HG03439 (cell line): ENCODE results near the gene ARL5B.

Experiments used
- ATAC-seq: cut with Tn5 transposase; IDR thresholded peaks from one replicate; pipeline ENCODE4 v1.9.1; 2021; ENCODE audit warnings: mild to moderate bottlenecking, moderate library complexity; ENCODE audit not compliant: unreplicated experiment

ARL5B gene

GRCh38 chr10:18658271-18659124, 733 bp upstream of the ARL5B start:
- ATAC-seq = peak; percentile 8

GRCh38 chr10:18659819-18660535, 746 bp downstream of the ARL5B start:
- ATAC-seq = peak; percentile 30

GRCh38 chr10:18660816-18661431, 1.7 kb downstream of the ARL5B start:
- ATAC-seq = no peak

GRCh38 chr10:18664841-18665478, 5.7 kb downstream of the ARL5B start:
- ATAC-seq = no peak

GRCh38 chr10:18665815-18666558, 6.8 kb downstream of the ARL5B start:
- ATAC-seq = no peak

- no peak for ATAC-seq
Measured at GRCh38 chr10:18666810-18667209, 7.6 kb downstream of the ARL5B start.

DNA sequence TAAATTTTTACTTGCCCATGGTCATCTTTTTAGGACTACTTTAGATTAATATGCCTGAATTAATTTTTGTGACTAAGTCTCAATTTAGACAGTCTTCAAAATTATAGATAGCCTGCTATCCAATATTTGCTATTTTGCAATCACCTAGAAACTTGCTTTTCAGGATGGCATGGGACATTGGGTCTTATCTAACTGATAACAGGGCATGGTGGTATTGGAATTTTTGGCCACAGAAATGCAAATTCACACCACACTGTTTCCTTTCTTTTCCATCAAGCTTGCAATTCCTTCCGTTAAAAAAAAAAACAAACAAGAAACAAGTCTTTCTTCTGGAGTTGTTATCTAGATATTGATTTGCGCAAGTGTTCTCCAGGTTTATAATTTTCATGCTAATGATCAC, 8.8 kb downstream of the ARL5B start:
- ATAC-seq = no peak

DNA sequence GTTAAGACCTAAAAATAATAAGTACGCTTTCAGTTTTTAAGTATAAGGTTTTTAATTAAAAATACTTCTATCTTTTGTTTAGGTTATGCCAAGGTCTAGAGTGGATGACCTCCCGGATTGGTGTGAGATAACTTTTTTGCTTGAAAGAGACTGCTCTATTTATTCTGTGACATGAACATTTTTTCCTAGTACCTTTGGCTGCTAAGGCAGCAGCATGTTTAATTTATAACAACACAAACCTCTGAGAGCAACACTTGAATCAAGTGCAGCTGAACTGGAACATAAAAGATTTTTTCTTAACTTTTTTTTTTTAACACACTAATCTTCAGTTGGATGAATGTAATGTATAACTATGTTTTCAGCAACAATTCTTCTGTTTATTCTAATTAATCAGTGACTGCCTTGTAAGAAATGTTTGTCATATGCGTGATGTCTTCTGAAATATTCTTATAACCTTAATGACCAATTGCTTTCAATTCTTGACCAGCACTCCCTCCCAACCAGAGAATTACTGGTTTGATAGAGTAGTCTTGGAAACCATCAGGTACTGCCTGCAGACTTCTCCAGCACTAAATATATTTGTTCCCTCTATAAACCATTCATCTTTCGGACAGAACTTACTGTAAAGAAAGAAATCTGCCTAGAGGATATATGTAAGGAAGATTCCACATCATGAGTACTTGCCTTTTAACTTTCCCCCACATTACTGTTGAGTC, 16.0 kb downstream of the ARL5B start:
- no peak for ATAC-seq

DNA sequence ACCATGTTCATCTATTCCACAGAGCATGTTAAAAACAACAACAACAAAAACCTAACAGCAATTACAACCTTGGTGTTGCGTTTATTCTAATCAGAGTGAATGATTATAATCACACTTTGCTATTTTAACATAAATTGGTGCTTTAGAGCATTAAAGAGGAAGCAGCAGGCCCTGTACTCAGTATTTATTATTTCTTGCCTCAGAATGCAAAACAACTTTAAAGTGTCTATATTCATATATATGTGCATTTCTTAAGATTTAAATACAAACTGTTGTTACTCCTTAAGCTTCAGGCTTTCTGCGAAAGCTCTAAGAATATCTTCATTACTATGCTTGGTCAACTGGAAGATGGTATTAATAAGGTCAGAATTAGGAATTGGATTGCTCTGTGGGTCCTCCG, 21.5 kb downstream of the ARL5B start:
- no peak for ATAC-seq

DNA sequence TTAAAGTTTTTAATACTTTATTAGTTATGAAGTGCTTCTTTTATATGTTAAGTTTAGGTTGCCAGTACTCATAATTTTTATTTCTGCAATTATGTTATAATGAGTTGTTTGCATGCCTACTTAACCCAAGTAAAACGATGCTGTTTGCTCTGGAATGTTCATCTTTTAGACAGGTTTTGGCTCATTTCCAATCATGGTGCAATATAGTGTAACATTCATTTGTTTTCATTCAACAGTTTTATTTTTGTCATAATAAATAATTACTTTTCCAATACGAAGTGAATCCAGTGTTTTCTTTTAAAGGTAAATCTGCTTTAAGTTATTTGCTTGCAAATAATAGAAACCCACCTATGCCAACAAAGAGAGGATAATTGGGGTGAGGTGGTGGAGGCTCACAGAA, 22.1 kb downstream of the ARL5B start:
- no peak for ATAC-seq

GRCh38 chr10:18681971-18682411, 22.8 kb downstream of the ARL5B start:
- ATAC-seq = no peak

DNA sequence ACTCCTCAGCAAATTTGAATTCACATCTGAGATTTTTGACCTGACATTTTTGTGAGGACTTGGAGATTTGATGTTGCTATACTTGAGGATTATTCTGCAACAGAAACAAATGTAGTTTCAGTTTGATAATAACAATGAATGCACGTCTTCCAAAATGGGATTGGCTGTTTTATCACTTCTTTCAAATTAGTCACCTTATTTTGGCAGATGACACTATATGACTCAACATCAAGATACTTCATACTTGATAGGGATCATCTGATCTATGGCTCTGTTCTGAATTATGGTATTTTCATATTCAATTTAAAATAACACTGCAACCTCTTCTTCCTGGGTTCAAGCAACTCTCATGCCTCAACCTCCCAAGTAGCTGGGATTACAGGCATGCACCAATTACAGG, 24.2 kb downstream of the ARL5B start:
- no peak for ATAC-seq

- no peak for ATAC-seq
Measured at GRCh38 chr10:18684416-18684815, 25.2 kb downstream of the ARL5B start.

DNA sequence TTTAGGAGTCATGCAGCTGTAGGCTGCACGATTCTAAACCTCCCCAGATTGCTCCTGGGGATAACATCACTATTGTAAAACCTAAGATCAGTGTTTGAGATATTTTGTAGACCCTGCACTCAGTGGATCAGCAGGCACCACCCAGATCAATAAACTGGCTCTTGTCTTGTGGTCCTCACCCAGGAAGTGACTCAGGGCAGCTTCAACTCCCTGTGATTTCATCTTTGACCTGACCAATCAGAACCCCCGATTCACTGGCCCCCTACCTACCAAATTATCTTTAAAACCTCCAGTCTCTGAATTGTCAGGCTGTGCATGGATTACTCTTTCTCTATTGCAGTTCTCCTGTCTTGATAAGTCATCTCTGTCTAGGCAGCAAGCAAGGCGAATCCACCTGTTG, 25.7 kb downstream of the ARL5B start:
- no peak for ATAC-seq

DNA sequence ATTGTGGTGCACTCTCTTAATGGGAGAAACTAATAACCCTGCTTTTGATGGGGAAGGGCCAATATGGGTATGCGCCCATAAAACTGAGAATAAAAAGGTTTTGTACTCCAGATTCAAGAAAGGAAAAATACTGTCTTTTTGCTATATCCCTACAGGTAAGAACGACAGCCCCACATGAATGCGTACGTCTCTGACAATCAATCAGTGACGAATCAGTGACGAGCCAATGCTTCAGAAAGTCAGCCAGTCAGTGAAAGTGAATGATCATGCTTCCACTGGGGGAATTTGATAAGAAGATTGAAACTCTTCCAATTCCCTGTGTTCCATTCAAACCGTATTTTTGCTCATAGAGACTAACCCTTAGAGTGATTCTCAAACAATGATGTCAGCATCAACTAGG, 26.3 kb downstream of the ARL5B start:
- no peak for ATAC-seq

DNA sequence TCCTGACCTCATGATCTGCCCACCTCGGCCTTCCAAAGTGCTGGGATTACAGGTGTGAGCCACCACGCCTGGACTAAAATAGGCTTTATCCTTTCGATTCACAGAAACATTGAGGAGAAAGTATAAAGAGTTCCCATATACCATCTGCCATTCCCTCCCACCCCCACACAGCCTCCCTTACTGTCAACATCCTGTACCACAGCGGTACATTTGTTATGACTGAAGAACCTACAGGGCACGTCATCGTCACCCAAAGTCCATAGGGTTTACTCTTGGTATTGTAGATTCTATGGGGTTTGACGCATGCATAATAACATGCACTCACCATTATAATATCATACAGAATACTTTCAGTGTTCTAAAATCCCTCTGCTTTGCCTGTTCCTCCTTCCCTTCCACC, 28.0 kb downstream of the ARL5B start:
- ATAC-seq = no peak

GRCh38 chr10:18687706-18688105, 28.5 kb downstream of the ARL5B start:
- no peak for ATAC-seq

GRCh38 chr10:18689498-18689897, 30.3 kb downstream of the ARL5B start:
- no peak for ATAC-seq

- ATAC-seq = no peak
Measured at GRCh38 chr10:18690541-18690940, 31.3 kb downstream of the ARL5B start.
